ENCODE results near the gene FZD8.

- TF ChIP-seq CTCF (optimal IDR thresholded peaks at IDR 0.05 in 1 of 3, IDR thresholded peaks at IDR 0.05 in 1 of 3, conservative IDR thresholded peaks at IDR 0.05 in 1 of 3; ENCODE audit: extremely low read depth in 1 of 3, insufficient read depth in 2 of 3, low read length in 3 of 3) (no peak), EZH2 (IDR thresholded peaks at IDR 0.05; ENCODE audit: low read length) (no peak)
Measured at GRCh38 chr10:35690534-35690933, 48.4 kb upstream of the FZD8 start.

Data from keratinocyte (primary cell).